SK-MEL-5 (cell line): Measurements from ENCODE around the gene BARHL2. TPM values are rescaled to one million over a fixed set of nuclear protein-coding genes. Genes with fewer than 3 reads are reported as not detected.
A peak's percentile ranks its signal among the peaks of the same experiment; 100 is the strongest.

Experiments
- DNase-seq: peaks from one replicate; pipeline ENCODE4 v3.0.0-alpha.2; 2016; ENCODE audit warnings: low read depth, low spot score
- in situ Hi-C: cut with HindIII; loops from 2 replicates; pipeline ENCODE4 v1.10.0; 2016; ENCODE audit warnings: low sequenced_read_pairs, high pct_unique_total_duplicates, low pct_unique_long_range_greater_than_20kb
- total RNA-seq: library from RNA; depleted of rRNA; stranded (reverse); fragments of >200 nt; shearing (Covaris generic); gene quantifications from 2 replicates; pipeline ENCODE4 v1.2.3, GENCODE V29; 2014

The BARHL2 gene
- total RNA-seq, 1 experiment from 2014 or later = 0.11 TPM

GRCh38 chr1:90713741-90714509, 3.2 kb downstream of the BARHL2 start:
- in situ Hi-C loops = no loop called here
- no peak for DNase-seq

- DNase-seq = no peak
- in situ Hi-C loops = no loop called here
Measured at GRCh38 chr1:90712915-90713730, 4.0 kb downstream of the BARHL2 start.

GRCh38 chr1:90712153-90712856, 4.8 kb downstream of the BARHL2 start:
- no peak for DNase-seq
- in situ Hi-C loops = no loop called here

GRCh38 chr1:90711696-90712095, 5.4 kb downstream of the BARHL2 start:
- in situ Hi-C loops = no loop called here
- DNase-seq = no peak

- in situ Hi-C loops = no loop called here
- DNase-seq = no peak
Measured at GRCh38 chr1:90710579-90711536, 6.2 kb downstream of the BARHL2 start.

GRCh38 chr1:90709535-90709934, 7.6 kb downstream of the BARHL2 start:
- no peak for DNase-seq
- in situ Hi-C loops = no loop called here

GRCh38 chr1:90708826-90709225, 8.3 kb downstream of the BARHL2 start:
- DNase-seq = no peak
- in situ Hi-C loops = no loop called here

- no peak for DNase-seq
- in situ Hi-C loops = no loop called here
Measured at GRCh38 chr1:90708236-90708786, 8.8 kb downstream of the BARHL2 start.

GRCh38 chr1:90707363-90707710, 9.8 kb downstream of the BARHL2 start:
- DNase-seq = peak; percentile 27

GRCh38 chr1:90706437-90707362, 10.4 kb downstream of the BARHL2 start:
- no peak for DNase-seq

More at GRCh38 chr1:90707363-90707710, 9.8 kb downstream of the BARHL2 start:
- in situ Hi-C loops = no loop called here

GRCh38 chr1:90705956-90706355, 11.1 kb downstream of the BARHL2 start:
- DNase-seq = no peak
- in situ Hi-C loops = no loop called here

More at GRCh38 chr1:90706437-90707362, 10.4 kb downstream of the BARHL2 start:
- in situ Hi-C loops = no loop called here

- in situ Hi-C loops = no loop called here
- no peak for DNase-seq
Measured at GRCh38 chr1:90704817-90705216, 12.3 kb downstream of the BARHL2 start.

GRCh38 chr1:90694846-90695245, 22.3 kb downstream of the BARHL2 start:
- in situ Hi-C loops = no loop called here
- DNase-seq = no peak

- no peak for DNase-seq
- in situ Hi-C loops = no loop called here
Measured at GRCh38 chr1:90687747-90688146, 29.4 kb downstream of the BARHL2 start.

- no peak for DNase-seq
- in situ Hi-C loops = no loop called here
Measured at GRCh38 chr1:90675161-90675847, 41.8 kb downstream of the BARHL2 start.

- in situ Hi-C loops = no loop called here
- no peak for DNase-seq
Measured at GRCh38 chr1:90671741-90672140, 45.4 kb downstream of the BARHL2 start.
